K562 (cell line): ENCODE data around the gene NISCH. TPM values are rescaled to one million over a fixed set of nuclear protein-coding genes. Genes with fewer than 3 reads are reported as not detected.

ENCODE experiments used
- ATAC-seq: fragments of 200-7000 bp; cut with Tn5 transposase; 3 replicates; pipeline ENCODE4 v1.9.1; 2020; ENCODE audit warnings: moderate library complexity
- BruUV-seq: library from RNA; stranded (reverse); fragments of 400-500 nt; replicated peaks from 2 replicates; lab custom pipeline; 2021; lab: Mats Ljungman, UMichigan
- CTCF ChIA-PET: fragments of 300-600 bp; formaldehyde crosslinking; extraction: SDS; loops from one replicate; lab custom pipeline; 2021; ENCODE audit warnings: low intra/inter-chr PET ratio; lab: Yijun Ruan, JAX
- POLR2A ChIA-PET: fragments of 300-600, 350-650 bp; sonication (Branson Sonifier 250); formaldehyde crosslinking; extraction: SDS; loops from one replicate; lab custom pipeline; 2021; ENCODE audit warnings: antibody characterized with exemption, inconsistent platforms; lab: Yijun Ruan, JAX
- DNase-seq, 4 experiments: peaks; one replicate each; pipeline versions ENCODE4 v3.0.0 to v3.0.0-alpha.2; 2011 to 2018; ENCODE audit warnings: low spot score in 3 of 4, mixed read lengths in 3 of 4; ENCODE audit errors: extremely low read depth in 1 of 4
- FAIRE-seq: peaks from 2 replicates; lab custom pipeline; 2011; peaks lifted over from hg19 to GRCh38; lab: Jason Lieb, UNC
- H2AFZ ChIP-seq: 2 replicates; pipeline ENCODE4 v1.6.0; 2011; ENCODE audit warnings: low read depth, low read length, control low read depth, inconsistent platforms
- H3K27ac ChIP-seq: fragments of 200-600 bp; 3 replicates; pipeline ENCODE4 v1.8.0; 2011; ENCODE audit warnings: low read depth, mild to moderate bottlenecking, control low read depth, inconsistent platforms, low read length, moderate library complexity, mixed read lengths; ENCODE audit errors: extremely low read depth
- H3K27me3 ChIP-seq, 2 experiments: fragments of 300-600 bp in 1 of 2; 2 replicates in 1 of 2; 3 replicates in 1 of 2; pipeline versions ENCODE4 v1.6.0 to v1.8.0; 2011; ENCODE audit warnings: inconsistent platforms in 2 of 2, low read length in 2 of 2, mild to moderate bottlenecking in 1 of 2, mixed read lengths in 1 of 2, moderate library complexity in 1 of 2; ENCODE audit not compliant: control insufficient read depth in 2 of 2, insufficient read depth in 2 of 2
- H3K36me3 ChIP-seq: fragments of 300-600 bp; 3 replicates; pipeline ENCODE4 v1.8.0; 2011; ENCODE audit warnings: mild to moderate bottlenecking, low read length, inconsistent platforms; ENCODE audit not compliant: control insufficient read depth, insufficient read depth
- H3K4me1 ChIP-seq, 2 experiments: fragments of 200-600 bp in 1 of 2; replicated peaks in 1 of 2; 2 replicates in 1 of 2; 3 replicates in 1 of 2; pipeline versions ENCODE4 v1.5.1 to v1.8.0; 2011; ENCODE audit warnings: inconsistent platforms in 2 of 2, low read length in 2 of 2, mild to moderate bottlenecking in 1 of 2, mixed read lengths in 1 of 2, moderate library complexity in 1 of 2; ENCODE audit not compliant: control insufficient read depth in 2 of 2, insufficient read depth in 2 of 2
- H3K4me2 ChIP-seq: 2 replicates; pipeline ENCODE4 v1.6.1; 2011; ENCODE audit warnings: low read length, control low read depth, inconsistent platforms, mixed read lengths; ENCODE audit not compliant: insufficient read depth
- H3K4me3 ChIP-seq: fragments of 200-600 bp; sonication (generic), shearing (Covaris generic); 2 replicates; pipeline ENCODE4 v1.5.1; 2016; ENCODE audit warnings: control low read depth, inconsistent platforms
- H3K79me2 ChIP-seq: fragments of 200-600 bp; 3 replicates; pipeline ENCODE4 v1.8.0; 2011; ENCODE audit warnings: low read length, inconsistent platforms; ENCODE audit not compliant: control insufficient read depth, insufficient read depth
- H3K9ac ChIP-seq, 2 experiments: 2 replicates each; pipeline versions ENCODE4 v1.6.0 to v1.6.1; 2011; ENCODE audit warnings: low read depth in 2 of 2, low read length in 2 of 2, control low read depth in 1 of 2, inconsistent platforms in 1 of 2, mild to moderate bottlenecking in 1 of 2, mixed read lengths in 1 of 2; ENCODE audit not compliant: insufficient read depth in 1 of 2
- H3K9me1 ChIP-seq: one replicate; pipeline ENCODE4 v1.6.0; 2011; ENCODE audit warnings: inconsistent platforms, mild to moderate bottlenecking, low read length, moderate library complexity; ENCODE audit not compliant: control insufficient read depth, insufficient read depth
- H3K9me3 ChIP-seq: replicated peaks from 2 replicates; pipeline ENCODE4 v1.5.1; 2011; ENCODE audit warnings: low read depth, low read length, inconsistent platforms; ENCODE audit not compliant: control insufficient read depth, insufficient read depth
- H4K20me1 ChIP-seq: replicated peaks from 2 replicates; pipeline ENCODE4 v1.6.1; 2011; ENCODE audit warnings: low read length, inconsistent platforms, mixed read lengths; ENCODE audit not compliant: control insufficient read depth, insufficient read depth
- CBX3 ChIP-seq, 2 experiments: IDR thresholded peaks; 1 replicate in 1 of 2; 2 replicates in 1 of 2; pipeline ENCODE4 v1.6.1; 2012; ENCODE audit warnings: inconsistent platforms in 2 of 2, low read length in 2 of 2, borderline replicate concordance in 1 of 2, control low read depth in 1 of 2
- CCNT2 ChIP-seq: IDR thresholded peaks from 2 replicates; pipeline ENCODE4 v1.6.1; 2011; ENCODE audit warnings: borderline replicate concordance, low read depth, mild to moderate bottlenecking, moderate library complexity, mixed read lengths, low read length; ENCODE audit not compliant: insufficient read length; ENCODE audit errors: extremely low read depth
- FOXA3 ChIP-seq, 2 experiments: fragments of 450-650 bp in 1 of 2; sonication (generic) in 1 of 2; formaldehyde crosslinking; IDR thresholded peaks in 1 of 2; conservative IDR thresholded peaks in 1 of 2; 2 replicates each; pipeline versions ENCODE4 v1.4.0 to v1.8.0; 2020 to 2022; ENCODE audit warnings: mild to moderate bottlenecking in 2 of 2, missing genetic modification reagents in 1 of 2
- PRDM10 ChIP-seq: fragments of 450-650 bp; IDR thresholded peaks from 2 replicates; pipeline ENCODE4 v1.6.1; 2018; ENCODE audit not compliant: partially characterized antibody
- WHSC1 ChIP-seq: IDR thresholded peaks from one replicate; pipeline ENCODE4 v1.6.1; 2012; ENCODE audit warnings: low read length, control low read depth, inconsistent platforms
- ZHX1 ChIP-seq: fragments of 150-350 bp; conservative IDR thresholded peaks from 2 replicates; pipeline ENCODE4 v1.6.1; 2014; ENCODE audit warnings: low read length
- ZNF3 ChIP-seq: fragments of 250-450 bp; sonication (Bioruptor Pico); IDR thresholded peaks from 2 replicates; pipeline ENCODE4 v1.5.0; 2021; ENCODE audit warnings: mild to moderate bottlenecking, moderate library complexity
- ZNF695 ChIP-seq: fragments of 450-650 bp; formaldehyde crosslinking; IDR thresholded peaks from 2 replicates; pipeline ENCODE4 v1.4.0; 2020; ENCODE audit warnings: mild to moderate bottlenecking, moderate library complexity
- WGBS: fragments of 100-300 bp; shearing (Covaris generic); methylation state at CpG from one replicate; pipeline ENCODE4 v1.1.6; 2016; ENCODE audit warnings: low coverage, mixed read lengths; ENCODE audit not compliant: insufficient coverage; ENCODE audit errors: missing lambda C conversion rate; 5-methylcytosine and 5-hydroxymethylcytosine counted together
- in situ Hi-C: fragments of 300-500 bp; cut with MboI; formaldehyde crosslinking; loops from 4 replicates; pipeline ENCODE4 v1.15.0; 2018; ENCODE audit warnings: inconsistent platforms, mixed read lengths
- intact Hi-C: fragments of 100-400 bp; cut with micrococcal nuclease; formaldehyde crosslinking; loops from 2 replicates; pipeline ENCODE4 v1.14.2; 2022
- polyA plus RNA-seq, 8 experiments: library from polyadenylated mRNA; depleted of rRNA in 4 of 8; stranded (reverse) in 5 of 8; unstranded in 3 of 8; fragments of >200 nt; fragmentation: Nextera tagmentation in 2 of 8; fragmentation: Illumina TruSeq in 1 of 8; extraction: Ambion mirVana in 2 of 8; extraction: Trizol in 1 of 8; gene quantifications; 2 replicates each; pipeline versions ENCODE4 v1.2.1 to v1.2.3, GENCODE V29; 2011 to 2014; ENCODE audit warnings: inconsistent platforms in 1 of 8, missing spikeins in 1 of 8
- total RNA-seq, 7 experiments: library from RNA; depleted of rRNA in 6 of 7; stranded (reverse); fragments of >200 nt in 6 of 7; fragmentation: Illumina TruSeq in 2 of 7; extraction: Trizol in 2 of 7; gene quantifications; 2 replicates each; pipeline versions ENCODE4 v1.2.1 to v1.2.3, GENCODE V29; 2011 to 2021; ENCODE audit warnings: low replicate concordance in 1 of 7

Gene NISCH
- total and polyA plus RNA-seq, 9 of the 15 experiments (the other 6 are each of a cell fraction or from before 2014, with no cell fraction given): 0.44 to 43.5 (median 23.4) TPM

- TF ChIP-seq ZHX1 (no peak), FOXA3 (CRISPR knock-in tag; conservative IDR thresholded peaks at IDR 0.05 in 1 of 2, IDR thresholded peaks at IDR 0.05 in 1 of 2) (no peak), ZNF3 (no peak), CCNT2 (peak; percentile 63)
Observed at GRCh38 chr3:52536369-52537164, 81.2 kb downstream of the NISCH start, which contains the start of gene UQCC5 (continued).

GRCh38 chr3:52537165-52537620, 81.8 kb downstream of the NISCH start:
- ChIA-PET POLR2A (interaction anchor here (0.6 to 1.1 kb wide), 4 partner anchors 9 to 144 kb away, joined by 3 to 4 read pairs (median 3); no protein-coding TSS in a partner anchor), CTCF (no interaction called here)
- H4K20me1 ChIP-seq: peaks cover 20% of the 10 kb centered on the region
- peaks cover 38% of the 10 kb centered on the region; the same call in 2 of the 3 replicates for H3K36me3 ChIP-seq
- peak overlapping the region; percentile 91 for H3K4me3 ChIP-seq
- no peaks in the 10 kb centered on the region for H3K27me3 ChIP-seq
- intact Hi-C loops: loop anchor here (2.0 kb wide), 1 partner anchor 146 kb away; no protein-coding TSS in a partner anchor
- H3K9me3 ChIP-seq: no peaks in the 10 kb centered on the region
- peaks cover 28 to 39% of the 10 kb centered on the region in 2 experiments for H3K4me1 ChIP-seq
- 0% methylated on average over 4 of the region's 6 CpGs for WGBS
- in situ Hi-C loops: no loop called here
- peaks cover under 1% of the 10 kb centered on the region for H3K9me1 ChIP-seq
- FAIRE-seq: peak; percentile 19
- H3K27ac ChIP-seq: peak overlapping the region; percentile 91
- no peak for ATAC-seq
- H3K4me2 ChIP-seq: peak overlapping the region; percentile 98
- peaks cover 81% of the 10 kb centered on the region for H3K79me2 ChIP-seq
- peak overlapping the region; percentile 88 for H2AFZ ChIP-seq
- H3K9ac ChIP-seq: peak overlapping the region; percentile 95
- no peak for DNase-seq
- TSS peak; percentile 49 for BruUV-seq
- TF ChIP-seq WHSC1: no peak
- TF ChIP-seq CBX3 (IDR thresholded peaks at IDR 0.05; ENCODE audit: borderline replicate concordance in 1 of 2, low read length in 2 of 2): 0 out of 3 replicates have a peak, but pooled peaks of 1 of the 2 experiments have one; percentile 36
- TF ChIP-seq ZNF695: no peak
- peak; percentile 53 for TF ChIP-seq PRDM10
